Nasal cavity respiratory epithelium epithelial cell of viscerocranial mucosa (primary cell): Measurements from ENCODE around the gene SLC15A4. TPM values are rescaled to one million over a fixed set of nuclear protein-coding genes. Genes with fewer than 3 reads are reported as not detected.

Source experiments
- total RNA-seq: library from RNA; depleted of rRNA; stranded (reverse); fragments of >200 nt; gene quantifications from 2 replicates; pipeline ENCODE4 v1.2.3, GENCODE V29; 2014

Gene SLC15A4
- 52.3 and 55.4 TPM in 2 replicates for total RNA-seq

DNA sequence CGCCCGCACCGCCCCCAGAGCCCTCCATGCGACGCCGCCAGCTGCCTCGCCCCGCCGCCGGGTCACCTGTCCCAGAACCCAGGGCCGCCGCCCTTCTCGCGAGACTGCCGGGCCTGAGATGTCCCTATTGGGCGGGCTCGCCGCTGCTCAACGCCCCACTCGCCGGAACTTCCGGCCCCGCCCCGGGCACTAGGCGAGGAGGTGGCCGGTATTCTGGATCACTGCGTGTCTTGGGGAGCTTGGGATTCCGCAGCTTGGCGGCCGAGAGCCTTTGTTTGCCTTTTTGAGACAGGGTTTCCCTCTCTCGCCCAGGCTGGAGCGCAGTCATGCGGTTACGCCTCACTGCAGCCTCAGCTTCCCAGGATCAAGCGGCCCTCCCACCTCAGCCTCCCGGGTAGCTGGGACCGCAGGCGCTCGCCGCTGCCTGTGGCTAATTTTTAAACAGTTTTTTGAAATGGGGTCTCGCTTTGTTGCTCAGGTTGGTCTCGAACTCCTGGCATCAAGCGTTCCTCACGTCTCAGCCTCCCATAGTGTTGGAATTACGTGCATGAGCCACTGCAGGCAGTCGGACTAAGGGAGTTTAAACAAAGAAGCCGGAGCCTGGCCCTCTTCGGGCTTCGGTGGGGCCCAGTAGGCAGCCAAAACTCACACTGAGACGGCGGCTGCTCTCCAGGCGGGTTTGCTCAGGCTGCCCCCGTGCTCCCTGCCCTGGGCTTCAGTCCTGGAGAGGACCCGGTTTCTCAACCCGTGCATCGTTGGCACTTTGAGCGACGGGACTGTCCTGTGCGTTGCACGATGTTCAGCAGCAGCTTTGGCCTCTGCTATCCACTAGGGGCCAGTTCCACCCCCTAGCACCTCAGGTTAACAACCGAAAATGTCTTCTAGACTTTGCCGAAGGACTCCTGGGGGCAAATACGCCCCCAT lies at the start of gene SLC15A4:
Gene SLC15A4 (minus strand): TSS at position 43 of the 924 bp plus-strand sequence. CDS start 15 bp downstream, at position 28.

DNA sequence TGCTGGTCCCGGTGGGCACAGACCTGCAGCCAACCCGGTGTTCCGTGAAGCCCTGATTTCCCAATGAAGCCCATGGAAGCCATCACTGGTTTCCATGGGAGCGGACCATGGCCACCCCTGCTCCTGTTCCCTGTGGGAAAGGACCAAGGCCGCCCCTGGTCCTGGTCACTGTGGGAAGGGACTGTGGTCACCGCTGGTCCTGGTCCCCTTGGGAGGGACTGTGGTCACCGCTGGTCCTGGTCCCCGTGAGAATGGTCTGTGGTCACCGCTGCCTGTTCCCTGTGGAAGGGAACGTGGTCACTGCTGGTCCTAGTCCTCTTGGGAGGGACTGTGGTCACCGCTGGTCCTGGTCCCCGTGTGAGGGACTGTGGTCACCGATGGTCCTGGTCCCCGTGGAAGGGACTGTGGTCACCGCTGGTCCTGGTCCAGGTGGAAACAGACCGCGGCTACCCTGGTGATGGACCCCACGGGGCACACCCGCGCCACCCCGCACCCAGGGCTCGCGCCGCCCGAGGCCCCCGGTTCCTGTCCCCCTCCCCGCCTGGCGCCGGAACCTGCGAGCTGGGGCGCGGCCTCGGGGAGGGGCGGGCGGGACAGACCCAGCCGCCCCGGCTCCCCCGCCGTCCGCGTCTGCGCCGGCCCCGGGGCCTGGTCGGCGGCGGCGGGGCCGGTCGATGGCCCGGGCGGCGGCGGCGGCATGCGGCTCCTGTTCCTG lies 29.3 kb upstream of the SLC15A4 start, which contains the start of gene GLT1D1:
Gene GLT1D1 (plus strand): TSS at position 594 of the 715 bp plus-strand sequence. CDS start 104 bp downstream, at position 698.

Other genes with a start within 250 kb of the SLC15A4 start
- not detected in 2 replicates for gene GLT1D1, start 29.5 kb upstream of the SLC15A4 start, total RNA-seq